HepG2 (cell line): ENCODE measurements around the gene RARA. TPM values are rescaled to one million over a fixed set of nuclear protein-coding genes. Genes with fewer than 3 reads are reported as not detected.

Experiments used
- CSRNP1 ChIP-seq: sonication (generic); formaldehyde crosslinking; IDR thresholded peaks from 2 replicates; pipeline ENCODE4 v1.8.1; 2023; ENCODE audit warnings: mild to moderate bottlenecking, missing genetic modification reagents
- FOXO1 ChIP-seq: sonication (generic); formaldehyde crosslinking; IDR thresholded peaks from 2 replicates; pipeline ENCODE4 v1.4.0; 2020; ENCODE audit warnings: missing genetic modification reagents
- FOXP4 ChIP-seq: sonication (generic); formaldehyde crosslinking; IDR thresholded peaks from 2 replicates; pipeline ENCODE4 v1.4.0; 2020; ENCODE audit warnings: missing genetic modification reagents
- FUBP1 ChIP-seq: sonication (generic); formaldehyde crosslinking; IDR thresholded peaks from 2 replicates; pipeline ENCODE4 v1.5.1; 2020; ENCODE audit warnings: missing genetic modification reagents, mild to moderate bottlenecking, borderline replicate concordance
- HCFC1 ChIP-seq: fragments of 150-350 bp; IDR thresholded peaks from 2 replicates; pipeline ENCODE4 v1.6.1; 2014; ENCODE audit warnings: low read depth, low read length
- KDM5B ChIP-seq: sonication (generic); formaldehyde crosslinking; IDR thresholded peaks from 2 replicates; pipeline ENCODE4 v1.4.0; 2020; ENCODE audit warnings: missing genetic modification reagents, mild to moderate bottlenecking, borderline replicate concordance
- MIER2 ChIP-seq: IDR thresholded peaks from 2 replicates; pipeline ENCODE4 v1.6.1; 2016; ENCODE audit warnings: missing biosample characterization, missing genetic modification reagents
- SNAI1 ChIP-seq: sonication (generic); formaldehyde crosslinking; IDR thresholded peaks from 2 replicates; pipeline ENCODE4 v1.5.0; 2020; ENCODE audit warnings: mild to moderate bottlenecking, missing genetic modification reagents, borderline replicate concordance
- ZBTB42 ChIP-seq: sonication (generic); formaldehyde crosslinking; IDR thresholded peaks from 2 replicates; pipeline ENCODE4 v1.5.0; 2020; ENCODE audit warnings: mild to moderate bottlenecking, missing genetic modification reagents
- ZMAT3 ChIP-seq: sonication (generic); formaldehyde crosslinking; conservative IDR thresholded peaks from 2 replicates; pipeline ENCODE4 v1.7.0; 2021; ENCODE audit warnings: missing genetic modification reagents
- ZNF292 ChIP-seq: sonication (generic); formaldehyde crosslinking; IDR thresholded peaks from 2 replicates; pipeline ENCODE4 v1.8.1; 2022; ENCODE audit warnings: mild to moderate bottlenecking, low read depth, missing genetic modification reagents, borderline replicate concordance
- ZNF512B ChIP-seq: sonication (generic); formaldehyde crosslinking; IDR thresholded peaks from 2 replicates; pipeline ENCODE4 v1.5.1; 2020; ENCODE audit warnings: missing genetic modification reagents, mild to moderate bottlenecking, borderline replicate concordance
- ZNF530 ChIP-seq: sonication (generic); formaldehyde crosslinking; IDR thresholded peaks from 2 replicates; pipeline ENCODE4 v1.5.0; 2020; ENCODE audit warnings: low read depth, mild to moderate bottlenecking, missing genetic modification reagents
- ZNF547 ChIP-seq: sonication (generic); formaldehyde crosslinking; IDR thresholded peaks from 2 replicates; pipeline ENCODE4 v1.5.1; 2020; ENCODE audit warnings: mild to moderate bottlenecking, missing genetic modification reagents
- ZNF558 ChIP-seq: sonication (generic); formaldehyde crosslinking; IDR thresholded peaks from 2 replicates; pipeline ENCODE4 v1.9.0; 2022; ENCODE audit warnings: mild to moderate bottlenecking, missing genetic modification reagents, borderline replicate concordance
- ZNF598 ChIP-seq: sonication (generic); formaldehyde crosslinking; IDR thresholded peaks from 2 replicates; pipeline ENCODE4 v1.5.1; 2020; ENCODE audit warnings: mild to moderate bottlenecking, missing genetic modification reagents, borderline replicate concordance
- ZNF710 ChIP-seq: sonication (generic); formaldehyde crosslinking; IDR thresholded peaks from 2 replicates; pipeline ENCODE4 v1.5.0; 2020; ENCODE audit warnings: mild to moderate bottlenecking, missing genetic modification reagents, borderline replicate concordance
- ZNF839 ChIP-seq: sonication (generic); formaldehyde crosslinking; IDR thresholded peaks from 2 replicates; pipeline ENCODE4 v1.4.0; 2020; ENCODE audit warnings: missing genetic modification reagents, mild to moderate bottlenecking, borderline replicate concordance
- polyA plus RNA-seq, 8 experiments: library from polyadenylated mRNA; depleted of rRNA in 3 of 8; stranded (reverse) in 7 of 8; unstranded in 1 of 8; fragments of >200 nt; fragmentation: Illumina TruSeq in 4 of 8; extraction: Trizol in 4 of 8; gene quantifications; 2 replicates each; pipeline versions ENCODE4 v1.2.1 to v1.2.3, GENCODE V29; 2011 to 2016; ENCODE audit warnings: low read depth in 4 of 8, missing spikeins in 1 of 8, mixed read lengths in 1 of 8; ENCODE audit not compliant: insufficient read depth in 1 of 8
- total RNA-seq, 5 experiments: library from RNA; depleted of rRNA; stranded (reverse); fragments of >200 nt; fragmentation: Illumina TruSeq; extraction: Trizol; gene quantifications; 2 replicates each; pipeline ENCODE4 v1.2.3, GENCODE V29; 2016; ENCODE audit warnings: low read depth in 1 of 5

RARA gene
- total and polyA plus RNA-seq, 2 of the 13 experiments (the other 11 are each of a cell fraction or from before 2014, with no cell fraction given), result 6.4 to 8.6 TPM

- TF ChIP-seq FOXP4 (CRISPR knock-in tag) (peak; percentile 86), ZNF558 (CRISPR knock-in tag) (no peak), MIER2 (CRISPR knock-in tag) (peak; percentile 80), SNAI1 (no peak), FOXO1 (peak; percentile 84), ZNF292 (CRISPR knock-in tag) (peak; percentile 18; the same call in 1 of the 2 replicates), ZNF512B (no peak; the same call in 1 of the 2 replicates), CSRNP1 (CRISPR knock-in tag) (0 out of 2 replicates have a peak, but pooled peaks have one; percentile 83), FUBP1 (CRISPR knock-in tag) (no peak), ZBTB42 (no peak), HCFC1 (no peak), ZNF598 (CRISPR knock-in tag) (0 out of 2 replicates have a peak, but pooled peaks have one; percentile 20), KDM5B (CRISPR knock-in tag) (peak; percentile 60), ZNF839 (CRISPR knock-in tag) (no peak), ZNF710 (CRISPR knock-in tag) (peak; percentile 87; the same call in 1 of the 2 replicates), ZNF547 (peak; percentile 40; the same call in 1 of the 2 replicates), ZNF530 (no peak), ZMAT3 (CRISPR knock-in tag) (no peak)
These were observed 43.9 kb downstream of the RARA start (continued) for GRCh38 chr17:40352779-40353394.
